Measurements from ENCODE around the gene FAM53B.

The FAM53B gene

GRCh38 chr10:124648131-124648475 lies 96.1 kb downstream of the FAM53B start:
- Histone ChIP-seq H2AFZ (ENCODE audit: low read length) (peak overlapping the region; percentile 69), H3K79me2 (ENCODE audit: low read length) (peaks cover 74% of the 10 kb centered on the region), H3K9me3 (replicated peaks; ENCODE audit: insufficient read depth, low read length) (no peaks in the 10 kb centered on the region), H3K9ac (ENCODE audit: low read length) (peak overlapping the region; percentile 54), H3K9me2 (replicated peaks; ENCODE audit: insufficient read depth, low read length) (no peaks in the 10 kb centered on the region), H3K4me2 (ENCODE audit: low read depth, low read length) (peak overlapping the region; percentile 86), H3K36me3 (replicated peaks; ENCODE audit: insufficient read depth, low read length) (no peaks in the 10 kb centered on the region), H4K20me1 (ENCODE audit: insufficient read depth, low read length) (no peaks in the 10 kb centered on the region), H3K27me3 (replicated peaks; ENCODE audit: insufficient read depth, low read length) (no peaks in the 10 kb centered on the region), H3K4me3 (ENCODE audit: low read length) (peak overlapping the region; percentile 26), H3F3A (ENCODE audit: insufficient read depth, low read length) (peaks cover 16% of the 10 kb centered on the region), H3K27ac (ENCODE audit: low read length) (peak overlapping the region; percentile 91), H3K4me1 (ENCODE audit: low read length) (peaks cover 26% of the 10 kb centered on the region)
- no peak for TF ChIP-seq CTCF (IDR thresholded peaks at IDR 0.05; ENCODE audit: low read length)
- TF ChIP-seq EZH2 (optimal IDR thresholded peaks at IDR 0.05; ENCODE audit: low read depth, low read length) = no peak
- no peak for TF ChIP-seq EZH2phosphoT487 (IDR thresholded peaks at IDR 0.05; ENCODE audit: low read length)
- no peak for DNase-seq

GRCh38 chr10:124647421-124648130 lies 96.6 kb downstream of the FAM53B start:
- H3K9me2 ChIP-seq (replicated peaks; ENCODE audit: insufficient read depth, low read length) = no peaks in the 10 kb centered on the region
- H2AFZ ChIP-seq (ENCODE audit: low read length) = peak overlapping the region; percentile 69
- peak; percentile 54 for TF ChIP-seq CTCF (IDR thresholded peaks at IDR 0.05; ENCODE audit: low read length)
- TF ChIP-seq EZH2phosphoT487 (IDR thresholded peaks at IDR 0.05; ENCODE audit: low read length) = no peak
- H3K79me2 ChIP-seq (ENCODE audit: low read length) = peaks cover 75% of the 10 kb centered on the region
- H3K9ac ChIP-seq (ENCODE audit: low read length) = peak overlapping the region; percentile 54; the same call in 1 of the 2 replicates
- no peaks in the 10 kb centered on the region for H3K9me3 ChIP-seq (replicated peaks; ENCODE audit: insufficient read depth, low read length)
- H3K27me3 ChIP-seq (replicated peaks; ENCODE audit: insufficient read depth, low read length) = no peaks in the 10 kb centered on the region
- peaks cover 26% of the 10 kb centered on the region for H3K4me1 ChIP-seq (ENCODE audit: low read length)
- DNase-seq = peak; percentile 65
- peak overlapping the region; percentile 26 for H3K4me3 ChIP-seq (ENCODE audit: low read length)
- no peaks in the 10 kb centered on the region for H4K20me1 ChIP-seq (ENCODE audit: insufficient read depth, low read length)
- peaks cover 16% of the 10 kb centered on the region for H3F3A ChIP-seq (ENCODE audit: insufficient read depth, low read length)
- no peaks in the 10 kb centered on the region for H3K36me3 ChIP-seq (replicated peaks; ENCODE audit: insufficient read depth, low read length)
- H3K4me2 ChIP-seq (ENCODE audit: low read depth, low read length) = peak overlapping the region; percentile 86
- H3K27ac ChIP-seq (ENCODE audit: low read length) = peak overlapping the region; percentile 91

GRCh38 chr10:124646483-124647352 lies 97.5 kb downstream of the FAM53B start:
- H3K36me3 ChIP-seq (replicated peaks; ENCODE audit: insufficient read depth, low read length) = no peaks in the 10 kb centered on the region
- H3K4me3 ChIP-seq (ENCODE audit: low read length) = no peak overlapping the region
- no peak for DNase-seq
- H3K9ac ChIP-seq (ENCODE audit: low read length) = no peak overlapping the region
- no peak overlapping the region for H2AFZ ChIP-seq (ENCODE audit: low read length)
- peaks cover 78% of the 10 kb centered on the region for H3K79me2 ChIP-seq (ENCODE audit: low read length)
- H3F3A ChIP-seq (ENCODE audit: insufficient read depth, low read length) = peaks cover 16% of the 10 kb centered on the region
- no peaks in the 10 kb centered on the region for H3K9me3 ChIP-seq (replicated peaks; ENCODE audit: insufficient read depth, low read length)
- H4K20me1 ChIP-seq (ENCODE audit: insufficient read depth, low read length) = no peaks in the 10 kb centered on the region
- H3K27me3 ChIP-seq (replicated peaks; ENCODE audit: insufficient read depth, low read length) = no peaks in the 10 kb centered on the region
- no peak overlapping the region for H3K27ac ChIP-seq (ENCODE audit: low read length)
- no peak for TF ChIP-seq EZH2 (optimal IDR thresholded peaks at IDR 0.05; ENCODE audit: low read depth, low read length)
- TF ChIP-seq CTCF (IDR thresholded peaks at IDR 0.05; ENCODE audit: low read length) = no peak
- TF ChIP-seq EZH2phosphoT487 (IDR thresholded peaks at IDR 0.05; ENCODE audit: low read length) = no peak
- H3K4me1 ChIP-seq (ENCODE audit: low read length) = peaks cover 26% of the 10 kb centered on the region
- H3K4me2 ChIP-seq (ENCODE audit: low read depth, low read length) = no peak overlapping the region
- H3K9me2 ChIP-seq (replicated peaks; ENCODE audit: insufficient read depth, low read length) = no peaks in the 10 kb centered on the region

All from MM.1S (cell line).